ENCODE data around the gene DMBT1.

DNA sequence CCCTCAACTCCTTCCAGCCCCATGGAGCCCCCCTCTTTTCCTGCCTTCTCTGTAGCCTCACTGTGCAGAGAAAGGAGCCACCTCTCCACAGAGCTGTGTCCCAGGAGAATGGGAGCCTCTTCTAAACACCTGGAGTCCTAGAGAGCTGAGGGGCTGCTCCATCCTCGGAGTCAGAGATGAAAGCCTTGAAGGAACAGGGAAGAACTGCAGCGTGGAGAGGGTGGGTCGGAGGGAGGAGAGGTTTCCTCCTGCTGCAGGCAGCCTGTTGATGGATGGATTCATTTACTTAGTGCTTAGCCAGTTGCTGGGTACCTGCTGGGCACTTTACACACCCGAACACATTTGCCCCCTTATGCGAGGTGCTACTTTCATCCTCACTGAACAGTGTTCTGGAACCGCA is 100.1 kb downstream of the DMBT1 start:
- TF ChIP-seq ZNF121 (CRISPR knock-in tag; IDR thresholded peaks at IDR 0.05) (no peak), SOX15 (CRISPR knock-in tag; IDR thresholded peaks at IDR 0.05) (no peak), MYBL2 (CRISPR knock-in tag; IDR thresholded peaks at IDR 0.05) (no peak), KAT7 (CRISPR knock-in tag; IDR thresholded peaks at IDR 0.05; ENCODE audit: borderline replicate concordance) (no peak), CREB1 (CRISPR knock-in tag; IDR thresholded peaks at IDR 0.05) (no peak), ESRRA (CRISPR knock-in tag; IDR thresholded peaks at IDR 0.05; ENCODE audit: borderline replicate concordance) (no peak), IRF2 (CRISPR knock-in tag; IDR thresholded peaks at IDR 0.05; ENCODE audit: borderline replicate concordance, low read depth) (no peak), ELF4 (CRISPR knock-in tag; IDR thresholded peaks at IDR 0.05; ENCODE audit: low read depth) (no peak), ZNF138 (CRISPR knock-in tag; conservative IDR thresholded peaks at IDR 0.05) (no peak), ZNF263 (CRISPR knock-in tag; IDR thresholded peaks at IDR 0.05; ENCODE audit: low read depth) (no peak)
- TF ChIP-seq, protein P1, sequence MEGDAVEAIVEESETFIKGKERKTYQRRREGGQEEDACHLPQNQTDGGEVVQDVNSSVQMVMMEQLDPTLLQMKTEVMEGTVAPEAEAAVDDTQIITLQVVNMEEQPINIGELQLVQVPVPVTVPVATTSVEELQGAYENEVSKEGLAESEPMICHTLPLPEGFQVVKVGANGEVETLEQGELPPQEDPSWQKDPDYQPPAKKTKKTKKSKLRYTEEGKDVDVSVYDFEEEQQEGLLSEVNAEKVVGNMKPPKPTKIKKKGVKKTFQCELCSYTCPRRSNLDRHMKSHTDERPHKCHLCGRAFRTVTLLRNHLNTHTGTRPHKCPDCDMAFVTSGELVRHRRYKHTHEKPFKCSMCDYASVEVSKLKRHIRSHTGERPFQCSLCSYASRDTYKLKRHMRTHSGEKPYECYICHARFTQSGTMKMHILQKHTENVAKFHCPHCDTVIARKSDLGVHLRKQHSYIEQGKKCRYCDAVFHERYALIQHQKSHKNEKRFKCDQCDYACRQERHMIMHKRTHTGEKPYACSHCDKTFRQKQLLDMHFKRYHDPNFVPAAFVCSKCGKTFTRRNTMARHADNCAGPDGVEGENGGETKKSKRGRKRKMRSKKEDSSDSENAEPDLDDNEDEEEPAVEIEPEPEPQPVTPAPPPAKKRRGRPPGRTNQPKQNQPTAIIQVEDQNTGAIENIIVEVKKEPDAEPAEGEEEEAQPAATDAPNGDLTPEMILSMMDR (IDR thresholded peaks at IDR 0.05) = no peak
